SW 1271 (cell line): ENCODE results near the gene CGNL1.

Source experiments
- DNase-seq, 2 experiments: peaks; one replicate each; lab custom pipeline; 2025; lab: John Stamatoyannopoulos, UW

Gene CGNL1

GRCh38 chr15:57496946-57497869, 120.9 kb downstream of the CGNL1 start:
- no peak for DNase-seq

- DNase-seq: no peak
These were observed 124.0 kb downstream of the CGNL1 start for GRCh38 chr15:57500256-57500655.

GRCh38 chr15:57500979-57501576, 124.8 kb downstream of the CGNL1 start:
- no peak for DNase-seq

- DNase-seq: no peak
These were observed 125.8 kb downstream of the CGNL1 start for GRCh38 chr15:57502116-57502515.

GRCh38 chr15:57503051-57503702, 126.9 kb downstream of the CGNL1 start:
- no peak for DNase-seq

GRCh38 chr15:57503911-57504598, 127.8 kb downstream of the CGNL1 start:
- DNase-seq: no peak

- DNase-seq: no peak
These were observed 128.3 kb downstream of the CGNL1 start for GRCh38 chr15:57504599-57504940.

- DNase-seq: no peak
These were observed 128.9 kb downstream of the CGNL1 start for GRCh38 chr15:57505056-57505715.

GRCh38 chr15:57505949-57506391, 129.7 kb downstream of the CGNL1 start:
- no peak for DNase-seq

- DNase-seq: no peak
These were observed 130.1 kb downstream of the CGNL1 start for GRCh38 chr15:57506422-57506821.

- DNase-seq: no peak
These were observed 130.8 kb downstream of the CGNL1 start for GRCh38 chr15:57507111-57507510.

- no peak for DNase-seq
These were observed 132.8 kb downstream of the CGNL1 start for GRCh38 chr15:57509126-57509525.

GRCh38 chr15:57509965-57510364, 133.7 kb downstream of the CGNL1 start:
- DNase-seq: no peak

- DNase-seq: no peak
These were observed 134.3 kb downstream of the CGNL1 start for GRCh38 chr15:57510647-57511046.

- DNase-seq: no peak
These were observed 140.2 kb downstream of the CGNL1 start for GRCh38 chr15:57516327-57517029.

- no peak for DNase-seq
These were observed 140.8 kb downstream of the CGNL1 start for GRCh38 chr15:57517030-57517671.

GRCh38 chr15:57518779-57519405, 142.6 kb downstream of the CGNL1 start:
- no peak for DNase-seq

- no peak for DNase-seq
These were observed 143.5 kb downstream of the CGNL1 start for GRCh38 chr15:57519806-57520205.

- no peak for DNase-seq
These were observed 145.2 kb downstream of the CGNL1 start for GRCh38 chr15:57521503-57521902.

GRCh38 chr15:57522148-57522547, 145.8 kb downstream of the CGNL1 start:
- no peak for DNase-seq
